ENCODE data around the gene ABHD17C.
A peak's percentile ranks its signal among the peaks of the same experiment; 100 is the strongest.
"Not testable (repeated sequence)": the region's sequence is repeated elsewhere in the genome, so short reads cannot be mapped to it uniquely, and the experiment has no call there.

The ABHD17C gene

GRCh38 chr15:80695099-80695910, at the start of gene ABHD17C:
TSS of gene ABHD17C (plus strand) at chr15:80695310. CDS start at chr15:80695430, 120 bp downstream.
- peak; percentile 68 for DNase-seq

- DNase-seq = peak; percentile 35
Observed at GRCh38 chr15:80645494-80646065, 49.5 kb upstream of the ABHD17C start.

GRCh38 chr15:80647424-80647823, 47.7 kb upstream of the ABHD17C start:
- not testable (repeated sequence) for DNase-seq

DNA sequence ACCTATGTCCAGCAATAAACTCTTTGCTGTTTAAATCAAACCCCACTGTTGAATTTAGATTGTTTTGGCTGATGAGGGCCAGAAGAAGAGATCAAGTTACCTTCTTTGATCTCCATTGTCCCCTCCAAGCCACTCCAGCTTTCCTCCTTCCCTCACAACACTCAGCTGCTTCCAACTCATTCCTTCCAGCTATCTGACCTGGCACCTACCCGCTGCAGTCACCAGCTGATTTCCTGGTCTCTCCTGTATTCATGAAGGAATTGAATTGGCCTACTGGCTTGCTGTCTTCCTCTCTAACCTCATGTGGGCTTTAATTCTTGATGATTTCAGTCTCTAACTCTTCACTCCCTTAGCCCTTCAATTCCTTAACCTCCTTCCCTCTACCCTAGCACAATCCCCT, 40.8 kb upstream of the ABHD17C start:
- no peak for DNase-seq

DNA sequence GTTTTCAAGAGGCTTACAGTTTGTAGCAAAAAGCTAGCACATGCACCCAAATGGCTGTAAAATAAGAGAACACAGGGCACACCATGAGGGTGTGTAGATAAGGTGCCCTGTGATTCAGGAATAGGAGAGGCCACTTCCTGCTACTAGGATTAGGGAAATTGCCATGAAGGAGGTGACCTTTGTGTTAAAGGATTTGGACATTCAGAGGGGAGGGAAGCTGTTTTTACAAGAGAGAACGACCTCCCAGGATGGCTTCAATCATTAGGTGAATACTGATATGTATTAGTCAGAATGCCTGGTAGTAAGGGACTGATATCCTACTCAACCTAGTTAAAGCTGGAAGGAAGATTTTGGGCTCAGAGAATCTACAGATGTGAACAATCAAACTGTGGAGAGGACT, 35.7 kb upstream of the ABHD17C start:
- peak; percentile 55 for DNase-seq

DNA sequence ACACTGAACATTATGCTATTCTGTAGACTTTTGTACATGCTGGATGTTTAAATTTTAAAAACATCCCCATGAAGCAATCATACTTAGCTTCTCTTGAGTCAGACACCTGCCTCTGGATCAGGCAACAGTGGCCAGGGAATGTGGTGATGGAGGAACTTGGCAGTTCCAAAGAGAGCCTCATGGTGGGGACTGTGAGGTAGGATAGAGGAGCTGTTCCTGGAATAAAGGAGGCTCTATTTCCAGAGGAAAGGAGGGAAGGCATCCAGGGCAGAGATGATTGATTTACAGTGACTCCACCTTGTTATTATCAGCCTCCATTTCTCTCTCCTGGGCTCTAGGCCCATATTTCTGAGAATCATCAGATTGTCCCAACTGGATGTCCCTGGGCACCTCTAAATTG, 35.0 kb upstream of the ABHD17C start:
- peak; percentile 63 for DNase-seq

DNA sequence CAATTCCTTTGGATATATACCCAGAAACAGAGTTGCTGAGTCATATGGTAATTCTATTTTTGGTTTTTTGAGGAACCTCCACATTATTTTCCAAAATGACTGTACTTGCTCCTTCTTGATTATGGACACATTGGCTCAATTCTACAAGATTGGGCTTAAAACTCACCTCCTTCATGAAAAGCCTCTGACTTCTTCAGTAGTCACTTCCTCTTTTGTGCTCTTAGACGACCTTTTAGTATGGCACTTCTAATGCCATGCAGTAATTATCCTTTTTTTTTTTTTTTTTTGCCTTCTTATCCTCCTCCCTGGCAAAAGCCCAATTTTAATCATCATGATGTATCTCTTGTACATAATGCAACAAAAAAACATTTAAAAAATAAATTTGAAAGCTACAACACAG, 33.0 kb upstream of the ABHD17C start:
- DNase-seq = no peak

DNA sequence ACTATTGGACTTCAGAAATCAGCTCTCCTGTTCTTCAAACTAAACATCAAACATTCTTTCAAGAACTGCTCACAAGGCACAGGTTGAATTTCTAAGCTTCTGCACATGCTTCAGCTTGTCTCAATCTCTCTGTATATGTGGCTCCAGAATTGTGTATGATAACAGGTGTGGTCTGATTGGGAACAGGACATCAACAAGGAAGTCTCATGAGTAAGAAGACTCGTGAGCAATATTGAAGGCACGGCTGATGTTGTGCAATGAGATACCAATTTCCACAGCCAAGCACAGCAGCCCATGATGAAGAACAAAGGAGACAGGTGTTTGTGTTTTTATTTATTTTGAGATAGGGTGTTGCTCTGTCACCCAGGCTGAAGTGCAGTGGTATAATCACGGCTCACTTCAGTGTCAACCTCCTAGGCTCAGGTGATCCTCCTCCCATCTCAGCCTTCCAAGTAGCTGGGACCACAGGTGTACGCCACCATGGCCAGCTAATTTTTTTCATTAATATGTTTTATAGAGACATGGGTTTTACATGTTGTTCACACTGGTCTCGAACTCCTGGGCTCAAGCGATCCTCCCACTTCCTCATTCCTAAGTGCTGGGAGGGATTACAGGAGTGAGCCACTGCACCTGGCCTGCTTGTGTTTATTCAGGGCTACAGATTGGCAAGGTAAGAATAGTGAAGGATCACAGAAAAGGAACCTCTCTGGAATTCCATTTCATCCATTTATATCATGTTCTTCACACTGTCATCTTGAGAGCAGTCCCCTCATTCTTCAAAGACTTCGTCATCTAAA, 32.2 kb upstream of the ABHD17C start:
- DNase-seq = no peak

DNA sequence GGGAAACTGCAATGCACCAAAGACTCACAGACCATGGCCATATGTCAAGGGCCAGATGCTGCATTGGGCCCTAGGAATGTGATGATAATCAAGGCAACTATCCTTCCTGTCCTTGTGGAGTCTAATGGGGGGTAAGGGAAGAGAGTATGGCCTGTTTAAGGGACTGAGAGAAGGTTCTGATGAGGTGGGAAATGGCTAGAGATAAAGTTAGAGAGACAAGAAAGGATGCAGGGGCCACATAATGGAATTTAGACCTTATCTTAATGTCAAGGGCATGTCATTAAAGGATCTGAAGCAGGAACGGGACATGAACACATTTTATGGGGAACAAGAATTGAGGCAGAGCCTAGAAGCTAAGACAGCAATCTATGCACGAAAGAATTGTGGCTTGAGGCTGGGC, 30.0 kb upstream of the ABHD17C start:
- DNase-seq = no peak

GRCh38 chr15:80667936-80668335, 27.2 kb upstream of the ABHD17C start:
- DNase-seq = peak; percentile 16

DNA sequence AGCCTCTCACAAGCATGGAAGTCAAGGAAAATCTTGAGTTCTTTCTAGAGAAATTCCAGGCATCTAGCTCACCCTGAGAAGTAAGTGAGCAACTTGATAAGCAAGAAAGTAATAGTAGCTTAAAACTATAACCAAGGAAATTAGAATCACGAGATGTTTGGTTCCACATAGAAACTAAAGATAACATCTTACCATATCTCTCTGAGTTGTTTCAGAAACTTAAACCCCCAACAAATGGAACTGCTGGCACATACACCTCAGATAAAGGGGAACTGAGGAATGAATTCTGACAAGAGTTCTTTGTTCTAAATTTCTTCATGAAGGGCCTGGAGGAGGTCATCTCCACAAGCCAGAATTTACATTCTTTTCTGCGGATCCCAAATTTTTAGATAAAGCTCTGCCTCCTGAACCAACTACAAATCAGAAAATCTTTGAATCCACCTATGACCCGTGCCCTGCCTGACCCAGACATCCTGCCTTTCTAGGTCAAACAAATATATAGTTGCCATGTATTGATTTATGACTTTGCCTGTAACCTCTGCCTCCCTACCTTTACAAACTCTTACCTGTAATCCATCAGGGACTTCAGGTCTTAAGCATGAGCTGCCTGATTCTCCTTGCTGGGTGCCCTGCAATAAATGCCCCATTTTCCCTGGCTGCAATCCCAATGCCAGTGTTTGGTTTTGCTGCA, 26.4 kb upstream of the ABHD17C start:
- no peak for DNase-seq

GRCh38 chr15:80669663-80670273, 25.3 kb upstream of the ABHD17C start:
- DNase-seq = peak; percentile 78

- DNase-seq = peak; percentile 47
Observed at GRCh38 chr15:80673561-80674244, 21.4 kb upstream of the ABHD17C start.

- peak; percentile 49 for DNase-seq
Observed at GRCh38 chr15:80674245-80674614, 20.9 kb upstream of the ABHD17C start.

- no peak for DNase-seq
Observed at GRCh38 chr15:80677041-80677440, 18.1 kb upstream of the ABHD17C start.

- no peak for DNase-seq
Observed at GRCh38 chr15:80679167-80679803, 15.8 kb upstream of the ABHD17C start.

- no peak for DNase-seq
Observed at GRCh38 chr15:80679804-80680175, 15.3 kb upstream of the ABHD17C start.

GRCh38 chr15:80682201-80682600, 12.9 kb upstream of the ABHD17C start:
- DNase-seq = no peak

GRCh38 chr15:80684697-80685096, 10.4 kb upstream of the ABHD17C start:
- no peak for DNase-seq

- no peak for DNase-seq
Observed at GRCh38 chr15:80685628-80686027, 9.5 kb upstream of the ABHD17C start.

GRCh38 chr15:80689294-80689693, 5.8 kb upstream of the ABHD17C start:
- DNase-seq = no peak

GRCh38 chr15:80689716-80690115, 5.4 kb upstream of the ABHD17C start:
- DNase-seq = peak; percentile 36
